GM21723 (cell line): ENCODE data around the gene CHMP4A.
A peak's percentile ranks its signal among the peaks of the same experiment; 100 is the strongest.
"Not testable (repeated sequence)": the region's sequence is repeated elsewhere in the genome, so short reads cannot be mapped to it uniquely, and the experiment has no call there.

Source experiments
- ATAC-seq: cut with Tn5 transposase; IDR thresholded peaks from one replicate; pipeline ENCODE4 v1.9.1; 2021; ENCODE audit warnings: mild to moderate bottlenecking, moderate library complexity; ENCODE audit not compliant: unreplicated experiment

The CHMP4A gene

DNA sequence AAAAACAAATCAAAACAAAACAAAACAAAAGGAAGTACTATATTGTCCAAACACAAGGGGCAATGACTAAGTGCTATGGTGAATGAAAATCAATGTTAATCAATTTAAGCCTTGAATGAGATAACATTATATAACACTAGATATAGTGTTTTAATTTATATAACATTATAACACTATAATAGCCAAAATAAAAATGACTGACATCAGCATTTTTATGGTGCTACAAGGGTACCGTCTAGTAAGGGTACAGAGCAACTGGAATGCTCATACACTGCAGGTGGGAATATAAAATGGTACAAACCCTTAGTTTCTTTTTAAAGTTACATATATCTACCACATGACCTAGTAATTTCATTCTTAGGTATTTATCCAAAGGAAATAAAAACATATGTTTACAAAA lies 13.2 kb upstream of the CHMP4A start:
- no peak for ATAC-seq

DNA sequence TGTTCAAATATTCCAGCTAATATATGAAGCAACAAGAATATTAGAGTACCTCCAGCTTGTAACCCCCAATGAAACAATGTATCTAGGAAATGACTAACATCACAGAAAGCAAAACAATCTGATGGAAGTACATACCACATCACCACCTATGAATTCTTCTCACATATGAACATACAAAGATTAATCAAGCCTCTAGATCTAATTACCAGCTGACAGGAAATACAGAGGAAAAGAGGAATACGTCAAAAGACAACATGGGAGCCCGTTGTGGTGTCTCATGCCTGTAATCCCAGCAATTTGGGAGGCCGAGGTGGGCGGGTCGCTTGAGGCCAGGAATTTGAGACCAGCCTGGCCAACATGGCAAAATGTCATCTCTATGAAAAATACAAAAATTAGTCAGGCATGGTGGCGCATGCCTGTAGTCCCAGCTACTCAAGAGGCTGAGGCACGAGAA lies 11.4 kb upstream of the CHMP4A start:
- ATAC-seq, result no peak

DNA sequence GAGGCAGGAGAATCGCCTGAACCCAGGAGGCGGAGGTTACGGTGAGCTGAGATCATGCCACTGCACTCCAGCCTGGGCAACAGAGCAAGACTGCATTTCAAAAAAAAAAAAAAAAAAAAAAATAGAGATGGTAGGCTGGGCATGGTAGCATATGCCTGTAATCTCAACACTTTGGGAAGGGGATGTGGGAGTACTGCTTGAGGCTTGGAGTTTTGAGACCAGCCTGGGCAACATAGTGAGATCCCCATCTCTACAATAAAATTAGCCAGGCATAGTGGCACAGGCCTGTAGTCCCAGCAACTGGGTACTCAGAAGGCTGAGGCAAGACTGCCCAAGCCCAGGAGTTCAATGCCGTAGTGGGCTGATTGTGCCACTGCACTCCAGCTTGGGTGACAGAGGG lies 9.7 kb upstream of the CHMP4A start:
- ATAC-seq, result not testable (repeated sequence)

DNA sequence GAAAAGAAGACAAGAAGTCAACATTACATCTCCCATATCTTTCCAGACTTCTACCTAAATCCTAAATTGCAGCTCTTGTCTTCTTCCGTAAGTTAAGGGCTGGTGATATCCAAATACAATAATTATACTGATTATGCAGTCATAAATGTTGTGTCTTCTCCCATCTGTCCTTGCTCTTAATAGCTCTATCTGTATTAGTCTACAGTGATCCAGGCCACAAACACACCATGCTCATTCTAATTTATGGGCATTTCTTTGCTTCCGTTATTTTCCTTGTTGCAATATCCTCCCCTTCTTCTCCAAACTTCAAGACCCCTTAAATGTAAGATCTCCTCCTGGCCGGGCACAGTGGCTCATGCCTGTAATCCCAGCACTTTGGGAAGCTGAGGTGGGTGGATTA lies 6.2 kb upstream of the CHMP4A start:
- ATAC-seq, result no peak

DNA sequence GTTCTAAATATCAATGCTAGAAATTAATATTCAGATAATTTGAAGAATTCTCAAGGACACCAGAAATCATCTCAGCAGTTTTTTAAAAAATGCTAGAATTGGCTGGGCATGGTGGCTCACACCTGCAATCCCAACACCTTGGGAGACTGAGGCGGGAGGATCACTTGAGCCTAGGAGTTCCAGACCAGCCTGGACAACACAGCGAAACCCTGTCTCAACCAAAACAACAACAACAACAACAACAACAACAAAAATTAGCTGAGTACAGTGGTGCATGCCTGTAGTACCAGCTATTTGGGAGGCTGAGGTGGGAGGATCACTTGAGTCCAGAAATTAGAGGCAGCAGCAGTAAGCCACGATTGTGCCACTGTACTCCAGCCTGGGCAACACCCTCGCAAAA lies 5.8 kb upstream of the CHMP4A start:
- no peak for ATAC-seq

DNA sequence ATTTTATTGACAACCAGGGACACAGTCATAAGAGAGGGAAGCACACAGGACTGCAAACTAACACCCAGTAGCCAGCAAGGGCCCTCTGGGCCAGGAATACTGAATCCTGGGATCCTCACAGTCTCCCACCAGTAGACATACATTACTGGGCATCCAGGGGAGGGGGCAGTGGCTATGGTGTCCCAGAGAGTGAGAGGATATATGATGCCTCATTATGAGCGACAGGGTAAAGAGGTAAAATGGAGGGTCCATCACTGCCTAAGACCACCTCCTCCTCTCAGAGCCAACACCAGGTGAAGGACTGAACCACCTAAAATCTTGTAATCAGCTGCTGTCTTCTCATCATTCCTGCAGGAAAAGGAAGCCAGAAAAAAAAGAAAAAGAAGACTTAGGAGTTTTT lies 3.6 kb upstream of the CHMP4A start:
- ATAC-seq, result not testable (repeated sequence)

DNA sequence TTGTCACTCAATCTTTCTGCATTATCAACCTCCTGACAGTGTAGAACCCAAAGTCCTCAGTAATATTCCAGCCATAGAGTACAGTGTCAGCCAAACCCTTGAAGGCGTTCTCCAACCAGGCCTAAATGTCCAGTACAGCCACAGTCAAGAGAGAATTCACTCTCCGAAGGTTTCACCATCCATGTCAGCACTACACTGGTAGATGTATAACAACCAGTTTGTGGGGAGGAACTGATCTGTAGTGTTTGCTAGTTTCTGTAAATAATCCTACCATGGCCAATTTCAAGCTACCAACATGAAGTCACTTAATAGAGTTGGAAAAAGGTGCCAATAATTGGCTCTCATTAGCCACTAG lies 3.0 kb upstream of the CHMP4A start:
- no peak for ATAC-seq

DNA sequence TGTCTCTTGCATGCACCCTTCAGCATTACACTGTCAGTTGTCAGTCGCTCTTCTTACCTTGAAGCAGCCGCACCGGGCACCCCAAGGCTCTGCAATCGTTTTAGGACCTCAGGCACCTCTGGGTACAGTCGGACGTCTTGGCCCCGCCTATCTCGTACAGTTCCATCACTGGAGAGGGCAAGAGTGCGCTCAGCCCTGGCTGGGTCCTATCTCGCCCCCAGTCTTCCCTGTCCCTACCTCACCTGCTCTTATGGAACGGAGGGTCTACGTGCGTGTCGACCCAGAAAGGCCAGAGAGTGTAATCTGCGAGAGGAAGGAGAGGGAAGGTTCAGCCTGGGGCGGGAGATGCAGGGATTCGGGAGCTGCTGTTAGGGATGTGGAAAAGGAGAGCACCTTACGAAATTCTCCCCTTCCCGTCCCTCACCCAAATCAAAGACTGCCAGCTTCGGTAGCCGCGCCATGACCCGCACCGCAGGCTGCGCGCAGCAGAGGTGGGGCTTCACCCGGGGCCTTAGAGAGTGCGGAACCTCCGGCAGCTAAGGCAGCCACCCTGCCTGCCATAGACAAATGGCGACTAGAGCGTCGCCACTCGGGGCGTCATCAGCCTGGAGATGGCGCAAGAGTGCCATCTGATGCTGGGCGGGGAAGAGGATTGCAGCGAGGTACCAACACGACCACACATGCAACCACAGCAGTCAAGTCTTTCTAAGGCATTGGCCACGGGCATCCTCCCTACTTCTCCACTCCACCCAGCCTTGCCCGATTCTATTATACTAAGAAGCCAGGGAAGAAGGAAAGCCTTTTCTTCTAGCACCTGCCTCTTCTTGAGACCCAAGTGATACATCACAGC lies 2.4 kb upstream of the CHMP4A start, which contains the start of gene MDP1:
Gene MDP1 (minus strand): TSS at position 572 of the 850 bp plus-strand sequence. CDS start 111 bp downstream, at position 461.
- ATAC-seq, result peak; percentile 67

DNA sequence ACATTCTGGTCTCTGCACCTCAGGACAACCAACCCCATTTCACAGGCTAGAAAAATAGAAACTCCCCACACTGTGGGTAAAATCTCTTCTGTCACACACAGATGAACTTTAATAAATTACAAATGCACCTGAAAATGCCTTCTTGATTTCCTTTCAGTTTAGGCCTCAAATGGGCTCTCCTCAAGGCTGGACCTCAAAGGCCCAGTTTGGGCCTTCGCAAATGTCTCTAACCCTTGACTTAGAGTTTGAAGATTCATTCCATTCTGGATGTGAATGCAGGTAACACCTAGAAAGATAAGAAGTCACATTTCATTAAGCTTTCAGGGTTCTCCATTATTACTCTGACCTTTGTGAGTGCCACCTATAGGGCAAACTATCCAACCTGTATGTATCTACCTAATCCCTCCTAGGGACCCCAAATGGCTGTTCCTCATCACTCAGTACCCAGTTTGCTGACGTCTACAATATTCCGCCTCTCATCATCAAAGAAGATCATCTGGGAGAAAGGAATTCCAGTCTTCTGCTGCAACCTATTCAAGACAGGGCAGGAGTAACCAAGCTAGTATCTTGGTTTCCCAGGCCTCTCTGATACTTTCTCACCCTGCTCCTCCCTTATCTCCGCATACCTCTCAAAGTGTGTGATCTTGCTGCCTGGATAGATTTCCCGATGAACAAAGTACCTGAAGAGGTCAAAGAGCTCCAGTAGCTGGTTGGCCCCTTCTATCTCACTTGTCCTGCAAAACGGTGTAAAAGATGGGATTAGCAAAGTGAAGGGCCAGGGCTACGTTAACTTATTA lies 776 bp upstream of the CHMP4A start:
- ATAC-seq, result no peak

DNA sequence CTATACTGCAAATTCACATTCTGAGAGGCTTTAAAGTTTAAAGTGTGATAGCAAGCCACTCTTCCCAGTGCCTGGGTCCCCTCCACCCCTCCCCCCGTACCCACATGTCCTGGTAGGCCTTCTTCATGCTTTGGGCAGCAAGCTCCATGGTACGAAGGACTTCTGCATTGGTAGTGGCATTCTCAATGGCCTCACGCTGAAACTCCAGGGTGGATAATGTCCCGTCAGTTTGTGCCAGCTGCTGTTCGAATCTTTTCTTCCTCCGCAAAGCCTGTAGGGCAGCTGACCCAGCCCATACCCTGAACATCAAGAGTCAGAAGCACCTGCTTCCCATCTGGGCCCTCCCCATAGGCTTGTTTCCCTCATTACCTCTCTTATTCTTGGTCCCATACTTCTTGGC lies 2.0 kb downstream of the CHMP4A start:
- no peak for ATAC-seq

DNA sequence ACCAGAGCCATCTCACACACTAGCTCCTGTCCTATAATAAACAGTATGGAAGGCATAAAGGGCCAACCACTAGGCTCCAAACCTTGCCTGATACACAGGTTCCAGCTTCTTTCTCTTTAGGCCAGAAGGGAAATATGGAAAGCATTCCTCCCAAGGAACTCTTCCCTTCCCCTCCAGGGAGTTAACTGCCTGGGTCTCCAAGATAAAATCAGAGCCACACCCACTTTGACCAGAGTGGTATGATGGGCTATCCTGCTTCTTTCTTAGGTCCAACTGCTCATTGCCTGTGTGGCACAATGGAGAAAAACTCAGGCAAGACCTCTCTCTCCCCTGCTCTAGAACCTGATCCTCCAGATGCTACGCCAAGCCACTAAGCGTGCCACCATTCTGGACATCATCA lies 5.7 kb downstream of the CHMP4A start:
- ATAC-seq, result no peak

DNA sequence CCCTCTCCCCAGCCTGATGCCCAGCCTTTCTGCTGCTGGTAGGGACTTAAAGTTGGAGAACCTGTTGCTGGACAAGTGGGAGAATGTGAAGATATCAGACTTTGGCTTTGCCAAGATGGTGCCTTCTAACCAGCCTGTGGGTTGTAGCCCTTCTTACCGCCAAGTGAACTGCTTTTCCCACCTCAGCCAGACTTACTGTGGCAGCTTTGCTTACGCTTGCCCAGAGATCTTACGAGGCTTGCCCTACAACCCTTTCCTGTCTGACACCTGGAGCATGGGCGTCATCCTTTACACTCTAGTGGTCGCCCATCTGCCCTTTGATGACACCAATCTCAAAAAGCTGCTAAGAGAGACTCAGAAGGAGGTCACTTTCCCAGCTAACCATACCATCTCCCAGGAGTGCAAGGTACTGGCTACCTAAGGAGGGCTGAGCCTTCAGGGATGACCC lies 6.2 kb downstream of the CHMP4A start:
- ATAC-seq, result no peak

DNA sequence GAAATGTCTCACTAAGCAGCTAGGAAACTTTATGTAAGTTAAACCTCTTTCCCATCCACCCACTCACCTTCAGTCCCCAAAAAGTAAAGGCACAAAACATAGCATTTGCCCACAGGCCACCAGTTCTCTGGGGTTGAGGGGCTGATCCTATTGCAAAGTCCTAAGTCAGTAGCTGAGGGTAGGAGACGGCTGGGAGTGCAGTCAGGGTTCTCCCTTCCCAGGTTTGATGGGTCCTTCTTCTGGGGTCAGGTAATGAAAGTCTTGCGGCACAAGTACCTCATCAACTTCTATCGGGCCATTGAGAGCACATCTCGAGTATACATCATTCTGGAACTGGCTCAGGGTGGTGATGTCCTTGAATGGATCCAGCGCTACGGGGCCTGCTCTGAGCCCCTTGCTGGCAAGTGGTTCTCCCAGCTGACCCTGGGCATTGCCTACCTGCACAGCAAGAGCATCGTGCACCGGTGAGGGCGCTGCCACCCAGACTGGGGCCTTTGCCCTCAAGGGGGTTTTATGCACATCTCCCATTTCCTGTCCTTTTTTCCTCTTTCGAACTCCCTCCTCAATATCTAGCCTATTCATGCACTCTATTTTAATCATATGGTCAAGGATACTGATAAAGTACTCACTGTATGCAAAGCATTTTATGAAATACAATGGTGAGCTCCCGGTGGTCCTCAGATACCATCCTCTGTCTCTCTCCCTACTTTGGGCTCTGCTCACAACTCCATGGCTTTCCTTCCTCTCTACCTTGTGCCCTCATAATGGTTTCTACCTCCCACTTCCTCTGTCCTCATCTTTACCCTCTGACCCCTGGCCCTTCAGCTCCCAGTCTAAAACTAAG lies 6.8 kb downstream of the CHMP4A start:
- ATAC-seq, result no peak

DNA sequence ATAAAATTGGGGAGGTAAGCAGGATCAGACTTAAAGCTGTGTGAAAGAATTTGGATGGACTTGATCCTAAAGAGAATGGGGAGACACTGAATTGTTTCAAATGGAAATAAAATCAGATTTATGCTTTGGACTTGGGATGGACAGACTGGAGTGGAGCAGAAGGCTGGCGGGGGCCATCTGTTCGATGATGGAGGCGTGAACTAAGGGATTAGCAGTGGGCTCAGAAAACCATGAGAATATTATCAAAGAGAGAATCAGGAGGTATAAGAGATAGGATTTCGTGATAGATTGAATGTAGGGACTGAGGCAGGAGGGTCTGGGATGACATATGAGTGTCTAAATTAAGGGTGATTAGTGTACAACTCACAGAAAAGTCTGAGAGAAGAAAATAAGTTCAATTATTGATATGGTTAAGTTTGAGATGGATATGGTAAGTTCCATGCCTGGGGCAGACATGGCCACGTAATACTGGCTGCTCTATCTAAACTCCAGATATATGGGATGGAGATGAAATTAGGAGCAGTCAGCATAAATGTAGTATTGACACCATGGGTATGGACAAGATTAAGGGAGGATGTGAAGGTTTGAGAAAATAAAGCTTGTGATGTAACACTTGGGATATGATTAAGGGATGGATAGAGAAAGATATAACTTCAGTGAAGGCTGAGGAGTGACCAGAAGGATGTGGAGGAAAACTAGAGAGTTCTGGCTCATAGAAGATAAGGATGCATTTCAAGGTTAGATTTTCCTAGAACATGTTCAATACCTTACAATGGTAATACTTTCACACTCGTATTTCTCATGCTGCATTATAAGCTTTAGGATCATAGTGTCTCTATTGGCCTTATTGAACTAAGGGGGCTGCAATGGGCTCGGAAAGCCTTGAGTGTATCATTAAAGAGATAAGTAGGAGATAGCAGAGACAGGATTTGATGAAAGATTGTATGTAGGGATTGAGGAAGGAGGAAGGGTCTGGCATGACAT lies 8.8 kb downstream of the CHMP4A start:
- ATAC-seq, result no peak

DNA sequence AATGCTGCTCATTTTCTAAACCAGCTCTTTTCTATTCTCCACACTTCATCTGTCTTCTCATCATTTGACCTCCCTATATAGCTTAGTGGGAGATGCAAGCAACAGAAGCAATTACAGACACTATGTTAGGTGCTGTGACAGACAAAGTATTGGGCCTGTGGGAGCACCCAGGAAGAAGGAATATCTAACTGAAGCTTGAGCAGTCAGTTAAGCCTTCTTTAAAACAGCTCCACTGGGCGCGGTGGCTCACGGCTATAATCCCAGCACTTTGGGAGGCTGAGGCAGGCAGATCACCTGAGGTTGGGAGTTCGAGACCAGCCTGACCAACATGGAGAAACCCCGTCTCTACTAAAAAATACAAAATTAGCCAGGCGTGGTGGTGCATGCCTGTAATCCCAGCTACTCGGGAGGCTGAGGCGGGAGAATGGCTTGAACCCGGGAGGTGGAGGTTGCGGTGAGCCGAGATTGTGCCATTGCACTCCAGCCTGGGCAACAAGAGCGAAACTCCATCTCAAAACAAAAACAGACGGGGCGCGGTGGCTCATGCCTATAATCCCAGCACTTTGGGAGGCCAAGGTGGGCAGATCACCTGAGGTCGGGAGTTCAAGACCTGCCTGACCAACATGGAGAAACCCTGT lies 9.9 kb downstream of the CHMP4A start:
- not testable (repeated sequence) for ATAC-seq

DNA sequence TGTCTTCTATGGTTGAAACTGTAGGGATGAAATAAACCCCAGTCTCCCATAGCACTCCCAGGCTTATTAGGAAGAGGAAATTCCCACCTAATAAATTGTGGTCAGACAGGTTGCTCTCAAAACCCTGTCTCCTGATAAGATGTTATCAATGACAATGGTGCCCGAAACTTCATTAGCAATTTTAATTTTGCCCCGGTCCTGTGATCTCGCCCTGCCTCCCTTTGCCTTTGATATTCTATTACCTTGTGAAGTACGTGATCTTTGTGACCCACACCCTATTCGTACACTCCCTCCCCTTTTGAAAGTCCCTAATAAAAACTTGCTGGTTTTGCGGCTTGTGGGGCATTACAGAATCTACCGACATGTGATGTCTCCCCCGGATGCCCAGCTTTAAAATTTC lies 10.8 kb downstream of the CHMP4A start:
- not testable (repeated sequence) for ATAC-seq

DNA sequence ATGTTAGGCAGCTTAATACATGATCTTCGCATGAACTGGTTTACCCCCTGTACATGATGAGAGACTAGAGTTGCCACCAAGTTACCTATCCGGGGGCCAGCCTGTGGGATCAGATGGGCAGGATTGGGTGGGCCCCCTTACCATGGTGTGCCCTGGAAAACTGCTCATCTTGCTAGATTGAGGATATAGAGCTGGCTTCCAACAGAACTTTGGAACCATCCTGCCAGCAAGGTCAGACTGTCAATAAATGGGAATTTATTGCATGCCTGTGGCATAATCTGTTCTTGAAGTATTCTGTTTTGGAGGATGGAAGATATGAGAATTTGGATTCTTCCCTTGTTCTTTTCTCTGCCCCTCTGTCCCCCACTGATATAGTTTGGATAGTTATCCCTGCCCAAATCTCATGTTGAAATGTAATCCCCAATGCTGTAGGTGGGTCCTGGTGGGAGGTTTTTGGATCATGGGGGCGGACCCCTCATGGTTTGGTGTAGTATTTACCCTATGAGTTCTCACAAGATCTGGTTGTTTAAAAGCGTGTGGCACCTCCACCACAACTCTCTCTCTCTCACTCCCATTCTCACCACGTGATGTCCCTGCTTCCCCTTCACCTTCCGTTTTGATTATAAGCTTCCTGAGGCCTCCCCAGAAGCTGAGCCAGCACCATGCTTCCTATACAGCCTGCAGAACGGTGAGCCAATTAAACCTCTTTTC lies 14.3 kb downstream of the CHMP4A start:
- ATAC-seq, result no peak

DNA sequence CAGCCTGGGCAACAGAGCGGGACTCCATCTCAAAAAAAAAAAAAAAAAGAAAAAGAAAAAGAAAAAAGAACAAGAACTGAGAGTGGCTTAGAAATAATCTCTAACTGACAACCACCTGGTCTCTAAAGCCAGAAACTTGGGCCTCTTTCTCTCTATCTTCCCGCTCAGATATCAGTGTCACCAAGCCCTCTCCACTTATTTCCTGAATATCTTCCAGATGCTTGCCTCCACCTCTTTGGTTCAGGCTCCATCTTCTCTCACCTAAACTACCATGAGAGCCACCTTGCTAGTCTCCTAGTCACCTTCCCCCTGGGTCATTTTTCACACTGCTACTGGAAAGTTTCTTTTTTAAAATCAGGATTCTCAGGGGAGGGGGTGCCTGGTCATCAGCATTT lies 16.2 kb downstream of the CHMP4A start:
- no peak for ATAC-seq
